ENCODE measurements around the gene TRIP12. TPM values are rescaled to one million over a fixed set of nuclear protein-coding genes. Genes with fewer than 3 reads are reported as not detected.

The TRIP12 gene
- total RNA-seq, 2 donors from 2014 or later: 182 to 289 TPM

DNA sequence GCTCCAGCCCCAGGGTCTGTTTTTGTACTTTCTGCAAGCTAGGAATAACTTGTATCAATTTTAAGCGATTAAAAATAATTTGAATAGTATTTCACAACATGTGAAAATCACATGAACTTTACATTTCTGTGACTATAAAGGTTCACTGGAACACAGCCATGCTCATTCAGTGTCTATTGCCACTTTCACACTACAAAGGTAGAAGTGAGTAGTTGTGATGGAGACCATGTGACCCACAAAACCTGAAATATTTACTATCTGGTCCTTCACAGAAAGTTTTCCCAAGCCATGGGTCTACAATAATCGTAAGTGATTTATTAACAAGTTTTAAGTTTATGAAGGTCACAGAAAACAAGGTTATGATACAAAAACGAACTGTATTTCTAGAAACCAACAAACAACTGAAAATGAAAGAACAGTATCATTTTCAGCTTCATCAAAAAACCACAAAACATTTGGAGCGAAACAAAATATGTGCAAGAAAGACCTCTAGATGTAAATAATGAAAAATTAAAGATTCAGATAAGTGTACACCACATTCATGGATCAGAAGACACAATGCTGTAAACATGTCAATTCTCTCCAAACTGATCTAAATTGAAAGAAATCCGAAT, 138.6 kb downstream of the TRIP12 start:
- intact Hi-C loops (cut with DNase I): no loop called here
- WGBS: 89% methylated on average over 5 of the region's 5 CpGs

DNA sequence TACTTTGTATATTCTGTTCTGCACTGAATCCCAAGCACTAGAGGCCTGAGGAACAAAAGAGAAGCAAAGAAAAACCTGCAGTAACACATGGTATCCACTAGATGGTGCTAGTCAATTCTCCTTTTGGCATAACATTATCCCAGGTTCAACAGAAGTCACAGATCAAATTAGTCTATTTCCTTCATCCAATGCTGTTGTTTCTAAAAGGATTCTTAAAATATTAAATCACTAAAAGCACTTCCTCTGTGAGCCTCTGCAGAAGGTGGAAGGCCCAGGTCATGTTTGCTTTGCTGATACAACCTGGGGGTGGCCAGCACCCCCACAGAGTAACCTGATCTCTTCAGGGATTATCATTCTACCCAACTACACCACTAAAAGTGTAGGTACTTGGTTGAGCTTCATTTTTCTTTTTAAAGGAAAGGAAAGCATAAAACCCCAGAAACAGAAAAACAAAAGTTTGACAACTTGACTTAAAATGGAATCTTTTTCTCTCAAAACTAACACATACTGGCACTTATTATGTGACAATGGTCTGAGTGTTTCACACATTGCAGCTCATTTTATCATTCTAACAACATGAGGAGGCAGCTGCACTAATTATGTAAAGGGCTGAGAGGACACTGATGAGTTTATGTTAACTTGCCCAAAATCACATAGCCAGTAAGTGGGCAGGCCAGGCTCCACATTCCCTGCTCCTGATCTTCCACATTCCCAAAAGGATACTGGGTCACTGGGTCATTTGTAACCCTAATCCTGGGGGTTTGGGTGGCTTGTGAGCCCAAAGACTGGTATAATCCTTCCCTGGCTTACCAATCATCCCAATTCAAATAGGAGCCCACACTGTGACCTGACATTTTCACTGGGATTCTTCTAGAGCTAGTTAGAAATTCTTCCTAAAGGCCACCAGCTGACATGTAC, 140.7 kb downstream of the TRIP12 start:
- Histone ChIP-seq H3K4me1 (replicated peaks) (no peaks in the 10 kb centered on the region), H3K36me3 (peaks cover 0 to 8% of the 10 kb centered on the region in 2 donors), H3K9me3 (no peaks in the 10 kb centered on the region), H3K27ac (no peak overlapping the region), H3K4me3 (no peak overlapping the region), H3K27me3 (replicated peaks; ENCODE audit: insufficient read depth) (no peaks in the 10 kb centered on the region)
- no peak for DNase-seq (ENCODE audit: low spot score)
- TF ChIP-seq, protein P1, sequence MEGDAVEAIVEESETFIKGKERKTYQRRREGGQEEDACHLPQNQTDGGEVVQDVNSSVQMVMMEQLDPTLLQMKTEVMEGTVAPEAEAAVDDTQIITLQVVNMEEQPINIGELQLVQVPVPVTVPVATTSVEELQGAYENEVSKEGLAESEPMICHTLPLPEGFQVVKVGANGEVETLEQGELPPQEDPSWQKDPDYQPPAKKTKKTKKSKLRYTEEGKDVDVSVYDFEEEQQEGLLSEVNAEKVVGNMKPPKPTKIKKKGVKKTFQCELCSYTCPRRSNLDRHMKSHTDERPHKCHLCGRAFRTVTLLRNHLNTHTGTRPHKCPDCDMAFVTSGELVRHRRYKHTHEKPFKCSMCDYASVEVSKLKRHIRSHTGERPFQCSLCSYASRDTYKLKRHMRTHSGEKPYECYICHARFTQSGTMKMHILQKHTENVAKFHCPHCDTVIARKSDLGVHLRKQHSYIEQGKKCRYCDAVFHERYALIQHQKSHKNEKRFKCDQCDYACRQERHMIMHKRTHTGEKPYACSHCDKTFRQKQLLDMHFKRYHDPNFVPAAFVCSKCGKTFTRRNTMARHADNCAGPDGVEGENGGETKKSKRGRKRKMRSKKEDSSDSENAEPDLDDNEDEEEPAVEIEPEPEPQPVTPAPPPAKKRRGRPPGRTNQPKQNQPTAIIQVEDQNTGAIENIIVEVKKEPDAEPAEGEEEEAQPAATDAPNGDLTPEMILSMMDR (IDR thresholded peaks at IDR 0.05): peak; percentile 66 to 80 (median 75)
- peak; percentile 19 for TF ChIP-seq POLR2AphosphoS5 (IDR thresholded peaks at IDR 0.05)
- TF ChIP-seq POLR2A (IDR thresholded peaks at IDR 0.05): no peak
- intact Hi-C loops (cut with DNase I): no loop called here

More for the DNA sequence above, 138.6 kb downstream of the TRIP12 start:
- Histone ChIP-seq H3K27ac (no peak overlapping the region), H3K4me1 (replicated peaks) (no peaks in the 10 kb centered on the region), H3K27me3 (replicated peaks; ENCODE audit: insufficient read depth) (no peaks in the 10 kb centered on the region), H3K9me3 (no peaks in the 10 kb centered on the region), H3K36me3 (no peaks in the 10 kb centered on the region), H3K4me3 (no peak overlapping the region)
- TF ChIP-seq POLR2AphosphoS5 (IDR thresholded peaks at IDR 0.05) (no peak), POLR2A (IDR thresholded peaks at IDR 0.05) (no peak)
- no peak for DNase-seq (ENCODE audit: low spot score)

DNA sequence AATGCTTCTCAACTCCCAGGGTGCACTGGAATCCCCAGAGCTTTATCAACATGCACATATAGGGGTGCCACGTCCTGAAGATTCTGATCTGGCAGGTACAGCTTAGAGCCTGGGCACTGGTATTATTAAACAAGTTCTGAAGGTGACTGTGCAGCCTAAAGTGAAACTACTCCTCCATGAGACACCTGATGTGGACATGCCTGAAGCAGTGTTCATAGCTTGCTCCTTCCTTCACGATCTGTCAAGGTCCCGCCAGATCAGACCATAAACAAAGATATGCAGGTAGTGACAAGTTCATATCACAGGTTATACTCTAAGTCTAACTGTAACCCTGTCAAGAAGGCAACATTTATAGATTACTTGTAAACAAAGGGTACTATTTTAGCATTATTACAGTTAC, 142.2 kb downstream of the TRIP12 start:
- Histone ChIP-seq H3K36me3 (peaks cover 0 to 8% of the 10 kb centered on the region in 2 donors), H3K27ac (no peak overlapping the region), H3K4me1 (replicated peaks) (no peaks in the 10 kb centered on the region), H3K4me3 (no peak overlapping the region), H3K9me3 (no peaks in the 10 kb centered on the region), H3K27me3 (replicated peaks; ENCODE audit: insufficient read depth) (no peaks in the 10 kb centered on the region)
- DNase-seq (ENCODE audit: low spot score): peak; percentile 21
- intact Hi-C loops (cut with DNase I): no loop called here
- WGBS: 57% methylated on average over 3 of the region's 3 CpGs
- TF ChIP-seq, protein P1 (IDR thresholded peaks at IDR 0.05): no peak
- TF ChIP-seq POLR2A (IDR thresholded peaks at IDR 0.05): no peak

DNA sequence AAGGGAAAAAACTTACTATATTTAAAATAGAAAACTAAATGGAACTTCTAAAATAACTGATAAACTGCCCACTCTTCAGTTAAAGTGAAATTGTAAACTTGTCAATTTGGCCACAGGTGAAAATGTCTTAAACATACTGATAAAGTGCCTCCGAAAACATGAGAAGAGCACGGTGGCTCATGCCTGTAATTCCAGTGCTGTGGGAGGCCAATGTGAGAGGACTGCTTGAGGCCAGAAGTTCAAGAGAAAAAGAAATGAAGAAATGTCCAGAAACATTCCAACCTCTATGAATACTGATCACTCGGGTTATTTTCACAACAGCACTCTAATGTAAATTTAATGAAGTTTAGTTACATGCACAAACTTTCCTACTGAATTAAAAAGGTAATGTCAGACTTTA, 144.1 kb downstream of the TRIP12 start:
- TF ChIP-seq, protein P1 (IDR thresholded peaks at IDR 0.05): no peak
- TF ChIP-seq POLR2A (IDR thresholded peaks at IDR 0.05) (no peak), POLR2AphosphoS5 (IDR thresholded peaks at IDR 0.05) (no peak)
- H3K36me3 ChIP-seq: peaks cover 0 to 17% of the 10 kb centered on the region in 2 donors

DNA sequence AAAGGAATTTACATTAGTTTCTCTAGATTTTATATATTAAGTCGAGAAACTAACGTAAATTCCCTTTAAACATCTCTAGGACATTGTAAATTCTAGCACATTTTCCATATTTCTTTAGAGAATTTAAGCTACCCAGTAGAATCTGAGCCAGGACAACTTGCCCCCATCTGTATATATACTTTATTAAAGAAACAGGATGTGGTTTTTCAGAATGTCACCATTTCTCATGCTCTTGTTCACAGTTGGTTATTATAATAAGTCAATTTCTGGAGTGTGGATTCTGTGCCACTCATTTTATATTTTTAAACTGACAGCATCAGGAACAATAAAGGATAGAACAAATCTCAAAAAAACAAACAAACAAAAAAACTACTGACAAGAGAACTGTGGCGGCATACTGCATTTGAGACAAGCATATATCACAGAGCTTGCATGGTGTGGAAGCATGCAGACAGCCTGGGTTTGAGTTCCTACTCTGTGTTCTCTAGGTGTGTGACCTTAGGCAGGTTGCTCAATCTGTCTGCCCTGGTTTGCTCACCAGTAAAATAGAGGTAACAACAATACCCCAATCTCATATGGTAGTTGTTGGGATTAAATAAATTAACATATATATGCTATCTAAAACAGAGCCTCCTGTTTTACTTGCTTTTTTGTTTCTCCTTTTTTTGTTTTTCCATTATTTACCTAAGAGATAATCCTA, 146.0 kb downstream of the TRIP12 start:
- intact Hi-C loops (cut with DNase I): no loop called here
- no peak for DNase-seq (ENCODE audit: low spot score)
- H3K4me3 ChIP-seq: no peak overlapping the region
- H3K27me3 ChIP-seq (replicated peaks; ENCODE audit: insufficient read depth): no peaks in the 10 kb centered on the region
- no peaks in the 10 kb centered on the region for H3K4me1 ChIP-seq (replicated peaks)
- no peak overlapping the region for H3K27ac ChIP-seq
- WGBS: 77% methylated on average over 3 of the region's 3 CpGs
- no peaks in the 10 kb centered on the region for H3K9me3 ChIP-seq
- peaks cover 0 to 24% of the 10 kb centered on the region in 2 donors for H3K36me3 ChIP-seq
- TF ChIP-seq, protein P1 (IDR thresholded peaks at IDR 0.05): no peak
- no peak for TF ChIP-seq POLR2A (IDR thresholded peaks at IDR 0.05)
- TF ChIP-seq POLR2AphosphoS5 (IDR thresholded peaks at IDR 0.05): no peak

More for the DNA sequence above, 144.1 kb downstream of the TRIP12 start:
- H3K4me1 ChIP-seq (replicated peaks): no peaks in the 10 kb centered on the region
- 92% methylated on average over 3 of the region's 3 CpGs for WGBS
- DNase-seq (ENCODE audit: low spot score): no peak
- H3K27me3 ChIP-seq (replicated peaks; ENCODE audit: insufficient read depth): no peaks in the 10 kb centered on the region
- intact Hi-C loops (cut with DNase I): no loop called here
- H3K4me3 ChIP-seq: no peak overlapping the region
- H3K9me3 ChIP-seq: no peaks in the 10 kb centered on the region
- no peak overlapping the region for H3K27ac ChIP-seq

Data from prostate gland (tissue), 2 donors.